GM12878 (cell line): ENCODE measurements around the gene SFTPB. TPM values are rescaled to one million over a fixed set of nuclear protein-coding genes. Genes with fewer than 3 reads are reported as not detected.

Source experiments
- ATAC-seq: fragments of 200-7000 bp; cut with Tn5 transposase; 3 replicates; pipeline ENCODE4 v1.9.1; 2020; ENCODE audit warnings: mild to moderate bottlenecking, moderate library complexity
- BruUV-seq: library from RNA; stranded (reverse); fragments of 400-500 nt; replicated peaks from 2 replicates; lab custom pipeline; 2021; lab: Mats Ljungman, UMichigan
- CTCF ChIA-PET: fragments of 300-600 bp; sonication (Branson Sonifier 250); formaldehyde crosslinking; extraction: SDS; loops from one replicate; lab custom pipeline; 2021; ENCODE audit warnings: inconsistent platforms; lab: Yijun Ruan, JAX
- POLR2A ChIA-PET: fragments of 350-600 bp; formaldehyde crosslinking; extraction: SDS; loops from one replicate; lab custom pipeline; 2021; ENCODE audit warnings: inconsistent platforms; lab: Charles Lee
- RAD21 ChIA-PET: fragments of 300-600 bp; sonication (Branson Sonifier 250); formaldehyde crosslinking; loops from one replicate; lab custom pipeline; 2023; ENCODE audit warnings: antibody characterized with exemption; ENCODE audit not compliant: unreplicated experiment; lab: Charles Lee
- SMC1A ChIA-PET: fragments of 300-600 bp; sonication (Branson Sonifier 250); formaldehyde crosslinking; loops from one replicate; lab custom pipeline; 2023; ENCODE audit not compliant: unreplicated experiment, uncharacterized antibody; lab: Charles Lee
- DNase-seq: peaks from one replicate; pipeline ENCODE4 v3.0.0-alpha.2; 2011; ENCODE audit warnings: low read depth, low spot score
- FAIRE-seq: peaks from 3 replicates; lab custom pipeline; 2011; peaks lifted over from hg19 to GRCh38; lab: Jason Lieb, UNC
- H2AFZ ChIP-seq: 2 replicates; pipeline ENCODE4 v1.6.0; 2011; ENCODE audit warnings: low read depth, low read length, control low read depth; ENCODE audit not compliant: control insufficient read depth
- H3K27ac ChIP-seq: 2 replicates; pipeline ENCODE4 v1.5.1; 2011; ENCODE audit warnings: control low read depth; ENCODE audit not compliant: control insufficient read depth, insufficient read depth
- H3K27me3 ChIP-seq, 2 experiments: replicated peaks in 1 of 2; 2 replicates each; pipeline versions ENCODE4 v1.6.0 to v1.6.1; 2011; ENCODE audit warnings: low read length in 1 of 2; ENCODE audit not compliant: control insufficient read depth in 2 of 2, insufficient read depth in 2 of 2
- H3K36me3 ChIP-seq, 2 experiments: 2 replicates each; pipeline ENCODE4 v1.5.1; 2011; ENCODE audit warnings: low read length in 1 of 2; ENCODE audit not compliant: control insufficient read depth in 2 of 2, insufficient read depth in 2 of 2
- H3K4me1 ChIP-seq: 2 replicates; pipeline ENCODE4 v1.6.1; 2011; ENCODE audit warnings: mild to moderate bottlenecking, low read length, moderate library complexity, mixed read lengths; ENCODE audit not compliant: control insufficient read depth, insufficient read depth
- H3K4me2 ChIP-seq: 2 replicates; pipeline ENCODE4 v1.6.0; 2011; ENCODE audit warnings: control low read depth; ENCODE audit not compliant: control insufficient read depth, insufficient read depth
- H3K4me3 ChIP-seq: fragments of 200-600 bp; sonication (generic); 2 replicates; pipeline ENCODE4 v1.5.1; 2016
- H3K79me2 ChIP-seq: 2 replicates; pipeline ENCODE4 v1.6.0; 2011; ENCODE audit warnings: low read length; ENCODE audit not compliant: control insufficient read depth, insufficient read depth
- H3K9ac ChIP-seq: 2 replicates; pipeline ENCODE4 v1.8.0; 2011; ENCODE audit warnings: low read length, control low read depth, mixed read lengths; ENCODE audit not compliant: control insufficient read depth, insufficient read depth
- H3K9me3 ChIP-seq: replicated peaks from 3 replicates; pipeline ENCODE4 v1.5.1; 2011; ENCODE audit warnings: mild to moderate bottlenecking, low read length; ENCODE audit not compliant: control insufficient read depth, insufficient read depth
- H4K20me1 ChIP-seq: 2 replicates; pipeline ENCODE4 v1.6.0; 2011; ENCODE audit not compliant: control insufficient read depth, insufficient read depth
- CHD2 ChIP-seq: IDR thresholded peaks from 2 replicates; pipeline ENCODE4 v1.6.1; 2011; ENCODE audit warnings: low read depth, low read length, improper control_type of control experiment, borderline replicate concordance
- ELK1 ChIP-seq: IDR thresholded peaks from 2 replicates; pipeline ENCODE4 v1.6.1; 2012; ENCODE audit warnings: low read depth, low read length, improper control_type of control experiment
- IKZF1 ChIP-seq: fragments of 450-650 bp; conservative IDR thresholded peaks from 2 replicates; pipeline ENCODE4 v1.6.1; 2017; ENCODE audit warnings: antibody characterized with exemption, mild to moderate bottlenecking
- IRF4 ChIP-seq: IDR thresholded peaks from 2 replicates; pipeline ENCODE4 v1.6.1; 2011; ENCODE audit warnings: low read depth, low read length
- MTA3 ChIP-seq: IDR thresholded peaks from 2 replicates; pipeline ENCODE4 v1.6.1; 2012; ENCODE audit warnings: low read length, inconsistent platforms, borderline replicate concordance
- RBBP5 ChIP-seq: fragments of 200-600 bp; sonication (generic); conservative IDR thresholded peaks from 2 replicates; pipeline ENCODE4 v1.6.1; 2016
- SMAD1 ChIP-seq: fragments of 450-650 bp; IDR thresholded peaks from 2 replicates; pipeline ENCODE4 v1.6.1; 2018; ENCODE audit warnings: mild to moderate bottlenecking, low read depth; ENCODE audit not compliant: partially characterized antibody
- SMC3 ChIP-seq: IDR thresholded peaks from 2 replicates; pipeline ENCODE4 v1.6.1; 2011; ENCODE audit warnings: low read length, improper control_type of control experiment, borderline replicate concordance
- ZNF274 ChIP-seq: IDR thresholded peaks from one replicate; pipeline ENCODE4 v1.8.0; 2011; ENCODE audit not compliant: insufficient read length, insufficient read depth
- ZZZ3 ChIP-seq: IDR thresholded peaks from 2 replicates; pipeline ENCODE4 v1.6.1; 2011; ENCODE audit warnings: low read depth; ENCODE audit not compliant: control insufficient read depth, insufficient read length
- WGBS: methylation state at CpG from one replicate; pipeline ENCODE4 v1.1.6; 2016; ENCODE audit warnings: low lambda C conversion rate; ENCODE audit not compliant: insufficient replicate concordance, insufficient coverage; ENCODE audit errors: missing lambda C conversion rate; 5-methylcytosine and 5-hydroxymethylcytosine counted together
- in situ Hi-C: fragments of 300-500 bp; cut with MboI; formaldehyde crosslinking; loops from 9 replicates; pipeline ENCODE4 v1.14.3; 2018; ENCODE audit warnings: mixed read lengths
- intact Hi-C: fragments of 100-400 bp; cut with micrococcal nuclease; formaldehyde crosslinking; loops from one replicate; pipeline ENCODE4 v1.14.2; 2022; ENCODE audit not compliant: unreplicated experiment
- polyA plus RNA-seq, 11 experiments: library from polyadenylated mRNA; depleted of rRNA in 4 of 11; unstranded in 6 of 11; stranded (reverse) in 5 of 11; fragments of >200 nt; fragmentation: Nextera tagmentation in 4 of 11; fragmentation: Illumina TruSeq in 1 of 11; extraction: Ambion mirVana in 4 of 11; extraction: Trizol in 1 of 11; gene quantifications; 1 replicate in 1 of 11; 2 replicates in 10 of 11; pipeline versions ENCODE4 v1.2.1 to v1.2.3, GENCODE V29; 2011 to 2016; ENCODE audit warnings: inconsistent platforms in 2 of 11, missing spikeins in 2 of 11, low read depth in 1 of 11
- total RNA-seq, 4 experiments: library from RNA; depleted of rRNA in 3 of 4; stranded (reverse); fragments of >200 nt in 3 of 4; fragmentation: Illumina TruSeq in 1 of 4; extraction: Trizol in 1 of 4; gene quantifications; 2 replicates each; pipeline versions ENCODE4 v1.2.1 to v1.2.3, GENCODE V29; 2013 to 2021
- TF ChIP-seq, protein P1 (sequence below): fragments of 450-650 bp; IDR thresholded peaks from 2 replicates; pipeline ENCODE4 v1.6.1; 2017; ENCODE audit warnings: low read depth, mild to moderate bottlenecking, moderate library complexity
- TF ChIP-seq, protein P2 (sequence below): IDR thresholded peaks from 2 replicates; pipeline ENCODE4 v1.6.1; 2011; ENCODE audit warnings: borderline replicate concordance, low read depth, mild to moderate bottlenecking, moderate library complexity, low read length; ENCODE audit not compliant: insufficient read depth, poor library complexity, severe bottlenecking

The SFTPB gene
- total and polyA plus RNA-seq, 10 of the 15 experiments (the other 5 are each of a cell fraction or from before 2014, with no cell fraction given), result 0.02 to 5.3 TPM; not detected in 8

DNA sequence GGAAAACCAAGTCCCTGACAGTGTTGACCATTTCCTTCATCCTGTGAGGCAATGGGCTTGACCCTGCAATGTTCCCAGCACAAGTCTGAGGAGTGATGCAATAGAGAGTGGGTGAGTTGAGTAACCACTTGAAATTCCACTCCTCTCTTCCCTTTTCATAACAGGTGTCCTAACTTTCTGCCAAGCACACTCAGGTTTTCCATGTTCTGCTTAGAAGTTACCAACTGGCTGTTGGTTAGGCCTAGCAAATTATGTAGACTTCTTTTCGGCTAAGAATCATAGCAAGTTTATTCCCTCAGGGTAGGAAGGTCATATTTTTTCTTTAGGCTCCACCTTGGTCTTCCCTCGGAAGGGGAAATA is 37.7 kb upstream of the SFTPB start:
- RAD21 ChIA-PET, result interaction anchor here (0.7 to 6.5 kb wide), 14 partner anchors 13 to 331 kb away, joined by 3 to 94 read pairs (median 4); no protein-coding TSS in a partner anchor
- peaks cover 21% of the 10 kb centered on the region for H3K4me1 ChIP-seq
- H3K27ac ChIP-seq, result peak overlapping the region; percentile 70
- TSS peak; percentile 97 for BruUV-seq
- no peaks in the 10 kb centered on the region for H3K27me3 ChIP-seq
- H3K4me2 ChIP-seq, result peak overlapping the region; percentile 79
- in situ Hi-C loops (loop anchor here (5.0 kb wide), 1 partner anchor 68 kb away; no protein-coding TSS in a partner anchor), intact Hi-C loops (loop anchor here (2.0 to 5.0 kb wide), 2 partner anchors 69 to 283 kb away; no protein-coding TSS in a partner anchor)
- no peaks in the 10 kb centered on the region for H3K9me3 ChIP-seq
- TF ChIP-seq SMC3 (no peak), RBBP5 (no peak), ELK1 (no peak), MTA3 (no peak), IRF4 (no peak), CHD2 (no peak), ZNF274 (no peak), SMAD1 (no peak), IKZF1 (no peak), ZZZ3 (no peak)
- TF ChIP-seq, protein P1, sequence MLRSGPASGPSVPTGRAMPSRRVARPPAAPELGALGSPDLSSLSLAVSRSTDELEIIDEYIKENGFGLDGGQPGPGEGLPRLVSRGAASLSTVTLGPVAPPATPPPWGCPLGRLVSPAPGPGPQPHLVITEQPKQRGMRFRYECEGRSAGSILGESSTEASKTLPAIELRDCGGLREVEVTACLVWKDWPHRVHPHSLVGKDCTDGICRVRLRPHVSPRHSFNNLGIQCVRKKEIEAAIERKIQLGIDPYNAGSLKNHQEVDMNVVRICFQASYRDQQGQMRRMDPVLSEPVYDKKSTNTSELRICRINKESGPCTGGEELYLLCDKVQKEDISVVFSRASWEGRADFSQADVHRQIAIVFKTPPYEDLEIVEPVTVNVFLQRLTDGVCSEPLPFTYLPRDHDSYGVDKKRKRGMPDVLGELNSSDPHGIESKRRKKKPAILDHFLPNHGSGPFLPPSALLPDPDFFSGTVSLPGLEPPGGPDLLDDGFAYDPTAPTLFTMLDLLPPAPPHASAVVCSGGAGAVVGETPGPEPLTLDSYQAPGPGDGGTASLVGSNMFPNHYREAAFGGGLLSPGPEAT, result no peak
- TF ChIP-seq, protein P2, sequence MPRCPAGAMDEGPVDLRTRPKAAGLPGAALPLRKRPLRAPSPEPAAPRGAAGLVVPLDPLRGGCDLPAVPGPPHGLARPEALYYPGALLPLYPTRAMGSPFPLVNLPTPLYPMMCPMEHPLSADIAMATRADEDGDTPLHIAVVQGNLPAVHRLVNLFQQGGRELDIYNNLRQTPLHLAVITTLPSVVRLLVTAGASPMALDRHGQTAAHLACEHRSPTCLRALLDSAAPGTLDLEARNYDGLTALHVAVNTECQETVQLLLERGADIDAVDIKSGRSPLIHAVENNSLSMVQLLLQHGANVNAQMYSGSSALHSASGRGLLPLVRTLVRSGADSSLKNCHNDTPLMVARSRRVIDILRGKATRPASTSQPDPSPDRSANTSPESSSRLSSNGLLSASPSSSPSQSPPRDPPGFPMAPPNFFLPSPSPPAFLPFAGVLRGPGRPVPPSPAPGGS, result no peak
- H3K4me3 ChIP-seq, result no peak overlapping the region
- ATAC-seq (0 out of 3 replicates have a peak, but pooled peaks have one; percentile 3), DNase-seq (no peak), FAIRE-seq (no peak)
- WGBS, result 88% methylated on average over 2 of the region's 2 CpGs
- H3K9ac ChIP-seq, result peak overlapping the region; percentile 40
- CTCF ChIA-PET, result interaction anchor here (0.8 to 10.2 kb wide), 26 partner anchors 8 to 373 kb away, joined by 3 to 194 read pairs (median 4); partner anchors contain the start of genes GNLY, MAT2A and SFTPB
- POLR2A ChIA-PET, result interaction anchor here (1.0 to 1.7 kb wide), 3 partner anchors 19 to 287 kb away, joined by 3 to 4 read pairs (median 4); partner anchors contain the start of gene SH2D6
- no peaks in the 10 kb centered on the region for H4K20me1 ChIP-seq
- no peaks in the 10 kb centered on the region for H3K36me3 ChIP-seq
- SMC1A ChIA-PET, result interaction anchor here (0.9 to 9.8 kb wide), 13 partner anchors 8 to 392 kb away, joined by 3 to 75 read pairs (median 9); partner anchors contain the start of gene GNLY
- no peaks in the 10 kb centered on the region for H3K79me2 ChIP-seq
- no peak overlapping the region for H2AFZ ChIP-seq
